ENCODE data around the gene PSTPIP2.

- TF ChIP-seq EZH2phosphoT487 (IDR thresholded peaks at IDR 0.05; ENCODE audit: borderline replicate concordance, low read length): no peak
- TF ChIP-seq, protein P1, sequence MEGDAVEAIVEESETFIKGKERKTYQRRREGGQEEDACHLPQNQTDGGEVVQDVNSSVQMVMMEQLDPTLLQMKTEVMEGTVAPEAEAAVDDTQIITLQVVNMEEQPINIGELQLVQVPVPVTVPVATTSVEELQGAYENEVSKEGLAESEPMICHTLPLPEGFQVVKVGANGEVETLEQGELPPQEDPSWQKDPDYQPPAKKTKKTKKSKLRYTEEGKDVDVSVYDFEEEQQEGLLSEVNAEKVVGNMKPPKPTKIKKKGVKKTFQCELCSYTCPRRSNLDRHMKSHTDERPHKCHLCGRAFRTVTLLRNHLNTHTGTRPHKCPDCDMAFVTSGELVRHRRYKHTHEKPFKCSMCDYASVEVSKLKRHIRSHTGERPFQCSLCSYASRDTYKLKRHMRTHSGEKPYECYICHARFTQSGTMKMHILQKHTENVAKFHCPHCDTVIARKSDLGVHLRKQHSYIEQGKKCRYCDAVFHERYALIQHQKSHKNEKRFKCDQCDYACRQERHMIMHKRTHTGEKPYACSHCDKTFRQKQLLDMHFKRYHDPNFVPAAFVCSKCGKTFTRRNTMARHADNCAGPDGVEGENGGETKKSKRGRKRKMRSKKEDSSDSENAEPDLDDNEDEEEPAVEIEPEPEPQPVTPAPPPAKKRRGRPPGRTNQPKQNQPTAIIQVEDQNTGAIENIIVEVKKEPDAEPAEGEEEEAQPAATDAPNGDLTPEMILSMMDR (IDR thresholded peaks at IDR 0.05; ENCODE audit: low read depth, low read length, poor library complexity, severe bottlenecking): no peak
These were observed 41.7 kb upstream of the PSTPIP2 start for GRCh38 chr18:46113751-46114150.
